ENCODE measurements around the gene SIGLEC7. TPM values are rescaled to one million over a fixed set of nuclear protein-coding genes. Genes with fewer than 3 reads are reported as not detected.

Gene SIGLEC7
- total RNA-seq, 2 experiments from 2014 or later: not detected

- no peaks in the 10 kb centered on the region for H3K27me3 Mint-ChIP-seq
- ATAC-seq (no peak), DNase-seq (no peak)
- no peak overlapping the region for H3K27ac Mint-ChIP-seq
- POLR2A ChIA-PET: interaction anchor here (0.7 kb wide), 1 partner anchor 12 kb away, joined by 3 read pairs; no protein-coding TSS in a partner anchor
- H3K4me1 Mint-ChIP-seq: peaks cover 37% of the 10 kb centered on the region
- no peaks in the 10 kb centered on the region for H3K9me3 Mint-ChIP-seq (ENCODE audit: low read depth)
- intact Hi-C loops (cut with DNase I, micrococcal nuclease): no loop called here
- H3K4me3 Mint-ChIP-seq: no peak overlapping the region
- peaks cover 41% of the 10 kb centered on the region for H3K36me3 Mint-ChIP-seq (ENCODE audit: low read depth)
- CTCF ChIA-PET: interaction anchor here (1.5 to 1.6 kb wide), 2 partner anchors 10 to 179 kb away, joined by 3 to 4 read pairs; no protein-coding TSS in a partner anchor
Measured at GRCh38 chr19:51101171-51101865, 40.8 kb upstream of the SIGLEC7 start.

GRCh38 chr19:51102991-51103390 is 39.1 kb upstream of the SIGLEC7 start:
- ATAC-seq (no peak), DNase-seq (no peak)
- Mint-ChIP-seq H3K9me3 (ENCODE audit: low read depth) (no peaks in the 10 kb centered on the region), H3K4me1 (peaks cover 39% of the 10 kb centered on the region), H3K4me3 (no peak overlapping the region), H3K27ac (peak overlapping the region; percentile 26), H3K27me3 (no peaks in the 10 kb centered on the region), H3K36me3 (ENCODE audit: low read depth) (peaks cover 44% of the 10 kb centered on the region)
- CTCF ChIA-PET: interaction anchor here (0.6 kb wide), 1 partner anchor 58 kb away, joined by 3 read pairs; no protein-coding TSS in a partner anchor
- POLR2A ChIA-PET: no interaction called here
- intact Hi-C loops (cut with DNase I, micrococcal nuclease): no loop called here

GRCh38 chr19:51103926-51104341 is 38.2 kb upstream of the SIGLEC7 start:
- Mint-ChIP-seq H3K9me3 (ENCODE audit: low read depth) (no peaks in the 10 kb centered on the region), H3K4me3 (no peak overlapping the region), H3K27ac (no peak overlapping the region), H3K27me3 (no peaks in the 10 kb centered on the region), H3K4me1 (peaks cover 45% of the 10 kb centered on the region), H3K36me3 (ENCODE audit: low read depth) (peaks cover 44% of the 10 kb centered on the region)
- POLR2A ChIA-PET: no interaction called here
- CTCF ChIA-PET: interaction anchor here (1.2 kb wide), 1 partner anchor 8 kb away, joined by 4 read pairs; no protein-coding TSS in a partner anchor
- intact Hi-C loops (cut with DNase I, micrococcal nuclease): no loop called here
- DNase-seq (no peak), ATAC-seq (no peak)

GRCh38 chr19:51107406-51108065 is 34.6 kb upstream of the SIGLEC7 start:
- H3K4me1 Mint-ChIP-seq: peaks cover 39% of the 10 kb centered on the region
- POLR2A ChIA-PET: interaction anchor here (0.7 kb wide), 1 partner anchor 499 kb away, joined by 3 read pairs; no protein-coding TSS in a partner anchor
- intact Hi-C loops (cut with DNase I, micrococcal nuclease): loop anchor here (1.0 to 5.0 kb wide), 14 partner anchors 232 to 1239 kb away; partner anchors contain the start of genes JOSD2 (in 1 of the 2), POLD1 (in 1 of the 2), PPP2R1A (in 1 of the 2) and VRK3 (in 1 of the 2)
- ATAC-seq: peak; percentile 27
- peak overlapping the region; percentile 91 for H3K27ac Mint-ChIP-seq
- CTCF ChIA-PET: interaction anchor here (1.0 kb wide), 1 partner anchor 11 kb away, joined by 3 read pairs; no protein-coding TSS in a partner anchor
- H3K27me3 Mint-ChIP-seq: no peaks in the 10 kb centered on the region
- peak; percentile 59 for DNase-seq
- peak overlapping the region; percentile 92 for H3K4me3 Mint-ChIP-seq
- H3K36me3 Mint-ChIP-seq (ENCODE audit: low read depth): peaks cover 33% of the 10 kb centered on the region
- no peaks in the 10 kb centered on the region for H3K9me3 Mint-ChIP-seq (ENCODE audit: low read depth)

- Mint-ChIP-seq H3K36me3 (ENCODE audit: low read depth) (peaks cover 29% of the 10 kb centered on the region), H3K27ac (peak within 1 kb of the TSS; percentile 91), H3K27me3 (no peaks in the 10 kb centered on the region), H3K9me3 (ENCODE audit: low read depth) (no peaks in the 10 kb centered on the region), H3K4me3 (peak within 1 kb of the TSS; percentile 92), H3K4me1 (peaks cover 36% of the 10 kb centered on the region)
- intact Hi-C loops (cut with DNase I, micrococcal nuclease): loop anchor here (1.0 to 5.0 kb wide), 14 partner anchors 231 to 1239 kb away; partner anchors contain the start of genes JOSD2 (in 1 of the 2), POLD1 (in 1 of the 2), PPP2R1A (in 1 of the 2) and VRK3 (in 1 of the 2)
- ATAC-seq: peak; percentile 98
- POLR2A ChIA-PET: no interaction called here
- CTCF ChIA-PET: interaction anchor here (1.0 kb wide), 1 partner anchor 12 kb away, joined by 3 read pairs; no protein-coding TSS in a partner anchor
- DNase-seq: peak; percentile 99
Measured at GRCh38 chr19:51108066-51108804, 33.9 kb upstream of the SIGLEC7 start, which contains the start of gene CTU1. CTU1 (minus strand) TSS chr19:51108409; CDS start chr19:51104569, 3,840 bp downstream.

- Mint-ChIP-seq H3K4me1 (peaks cover 32% of the 10 kb centered on the region), H3K4me3 (peak overlapping the region; percentile 92), H3K27me3 (no peaks in the 10 kb centered on the region), H3K9me3 (ENCODE audit: low read depth) (no peaks in the 10 kb centered on the region), H3K36me3 (ENCODE audit: low read depth) (peaks cover 25% of the 10 kb centered on the region), H3K27ac (peak overlapping the region; percentile 87)
- ATAC-seq (peak; percentile 22), DNase-seq (no peak)
- intact Hi-C loops (cut with DNase I, micrococcal nuclease): loop anchor here (1.0 to 5.0 kb wide), 14 partner anchors 231 to 1240 kb away; partner anchors contain the start of genes JOSD2 (in 1 of the 2), POLD1 (in 1 of the 2), PPP2R1A (in 1 of the 2) and VRK3 (in 1 of the 2)
- ChIA-PET CTCF (no interaction called here), POLR2A (no interaction called here)
Measured at GRCh38 chr19:51108805-51109146, 33.3 kb upstream of the SIGLEC7 start.

GRCh38 chr19:51110666-51110971 is 31.5 kb upstream of the SIGLEC7 start:
- peaks cover 14% of the 10 kb centered on the region for H3K36me3 Mint-ChIP-seq (ENCODE audit: low read depth)
- POLR2A ChIA-PET: interaction anchor here (0.6 kb wide), 1 partner anchor 27 kb away, joined by 3 read pairs; no protein-coding TSS in a partner anchor
- CTCF ChIA-PET: no interaction called here
- ATAC-seq: no peak
- intact Hi-C loops (cut with DNase I, micrococcal nuclease): no loop called here
- H3K27ac Mint-ChIP-seq: no peak overlapping the region
- H3K4me3 Mint-ChIP-seq: no peak overlapping the region
- no peak for DNase-seq
- H3K27me3 Mint-ChIP-seq: no peaks in the 10 kb centered on the region
- H3K4me1 Mint-ChIP-seq: peaks cover 26% of the 10 kb centered on the region
- no peaks in the 10 kb centered on the region for H3K9me3 Mint-ChIP-seq (ENCODE audit: low read depth)

GRCh38 chr19:51111606-51112005 is 30.5 kb upstream of the SIGLEC7 start:
- H3K4me1 Mint-ChIP-seq: peaks cover 19% of the 10 kb centered on the region
- ChIA-PET CTCF (no interaction called here), POLR2A (no interaction called here)
- no peak overlapping the region for H3K27ac Mint-ChIP-seq
- H3K4me3 Mint-ChIP-seq: no peak overlapping the region
- H3K9me3 Mint-ChIP-seq (ENCODE audit: low read depth): no peaks in the 10 kb centered on the region
- H3K27me3 Mint-ChIP-seq: no peaks in the 10 kb centered on the region
- ATAC-seq: no peak
- DNase-seq: no peak
- intact Hi-C loops (cut with DNase I, micrococcal nuclease): no loop called here
- H3K36me3 Mint-ChIP-seq (ENCODE audit: low read depth): peaks cover 10% of the 10 kb centered on the region

GRCh38 chr19:51114087-51114729 is 27.9 kb upstream of the SIGLEC7 start:
- no peaks in the 10 kb centered on the region for H3K9me3 Mint-ChIP-seq (ENCODE audit: low read depth)
- H3K4me1 Mint-ChIP-seq: peaks cover 7% of the 10 kb centered on the region
- ATAC-seq (peak; percentile 86), DNase-seq (peak; percentile 42)
- no peaks in the 10 kb centered on the region for H3K27me3 Mint-ChIP-seq
- POLR2A ChIA-PET: interaction anchor here (0.6 to 0.7 kb wide), 3 partner anchors 9 to 14 kb away, joined by 3 to 4 read pairs (median 4); no protein-coding TSS in a partner anchor
- H3K4me3 Mint-ChIP-seq: no peak overlapping the region
- intact Hi-C loops (cut with DNase I, micrococcal nuclease): loop anchor here (1.0 to 2.0 kb wide), 3 partner anchors 15 to 327 kb away; no protein-coding TSS in a partner anchor
- H3K36me3 Mint-ChIP-seq (ENCODE audit: low read depth): no peaks in the 10 kb centered on the region
- peak overlapping the region; percentile 90 for H3K27ac Mint-ChIP-seq
- CTCF ChIA-PET: interaction anchor here (0.6 to 1.5 kb wide), 7 partner anchors 14 to 753 kb away, joined by 3 to 6 read pairs (median 4); no protein-coding TSS in a partner anchor

- intact Hi-C loops (cut with DNase I, micrococcal nuclease): no loop called here
- no peak for ATAC-seq
- Mint-ChIP-seq H3K4me3 (no peak overlapping the region), H3K27ac (peak overlapping the region; percentile 19), H3K27me3 (no peaks in the 10 kb centered on the region), H3K9me3 (ENCODE audit: low read depth) (no peaks in the 10 kb centered on the region), H3K36me3 (ENCODE audit: low read depth) (no peaks in the 10 kb centered on the region), H3K4me1 (peaks cover 12% of the 10 kb centered on the region)
- DNase-seq: peak; percentile 44
- CTCF ChIA-PET: no interaction called here
- POLR2A ChIA-PET: no interaction called here
Measured at GRCh38 chr19:51116736-51117286, 25.3 kb upstream of the SIGLEC7 start.

All from activated CD4-positive, alpha-beta T cell treated with anti-CD3 and anti-CD28 coated beads for 36 hours (primary cell).